ENCODE results near the gene FOSB.

Gene FOSB

GRCh38 chr19:45511074-45511473 is 43.3 kb downstream of the FOSB start:
- Histone ChIP-seq H3K27ac (ENCODE audit: low read depth, low read length) (peak overlapping the region; percentile 4), H3K36me3 (ENCODE audit: insufficient read depth, low read length) (peaks cover 5% of the 10 kb centered on the region), H3K4me3 (ENCODE audit: low read depth in 1 of 2, low read length in 2 of 2) (no peak overlapping the region), H3K9ac (ENCODE audit: low read length) (peak overlapping the region; percentile 30), H3K4me1 (ENCODE audit: insufficient read depth, low read length) (peaks cover 59% of the 10 kb centered on the region), H3K27me3 (ENCODE audit: control insufficient read depth in 1 of 2, insufficient read depth in 2 of 2, low read length in 2 of 2) (no peaks in the 10 kb centered on the region), H3K9me3 (ENCODE audit: low read length) (no peaks in the 10 kb centered on the region)

GRCh38 chr19:45512881-45513483 is 45.2 kb downstream of the FOSB start:
- peaks cover 63% of the 10 kb centered on the region for H3K4me1 ChIP-seq (ENCODE audit: insufficient read depth, low read length)

GRCh38 chr19:45514376-45515051 is 46.7 kb downstream of the FOSB start:
- H3K36me3 ChIP-seq (ENCODE audit: insufficient read depth, low read length) = peaks cover 13% of the 10 kb centered on the region
- H3K9me3 ChIP-seq (ENCODE audit: low read length) = no peaks in the 10 kb centered on the region
- H3K4me3 ChIP-seq (ENCODE audit: low read depth in 1 of 2, low read length in 2 of 2) = no peak overlapping the region
- no peak overlapping the region for H3K9ac ChIP-seq (ENCODE audit: low read length)
- H3K27ac ChIP-seq (ENCODE audit: low read depth, low read length) = peak overlapping the region; percentile 54
- H3K27me3 ChIP-seq (ENCODE audit: control insufficient read depth in 1 of 2, insufficient read depth in 2 of 2, low read length in 2 of 2) = no peaks in the 10 kb centered on the region
- H3K4me1 ChIP-seq (ENCODE audit: insufficient read depth, low read length) = peaks cover 61% of the 10 kb centered on the region

More at GRCh38 chr19:45512881-45513483, 45.2 kb downstream of the FOSB start:
- Histone ChIP-seq H3K27me3 (ENCODE audit: control insufficient read depth in 1 of 2, insufficient read depth in 2 of 2, low read length in 2 of 2) (no peaks in the 10 kb centered on the region), H3K4me3 (ENCODE audit: low read depth in 1 of 2, low read length in 2 of 2) (no peak overlapping the region), H3K36me3 (ENCODE audit: insufficient read depth, low read length) (peaks cover 8% of the 10 kb centered on the region), H3K9me3 (ENCODE audit: low read length) (no peaks in the 10 kb centered on the region), H3K27ac (ENCODE audit: low read depth, low read length) (no peak overlapping the region), H3K9ac (ENCODE audit: low read length) (no peak overlapping the region)

- peaks cover 16% of the 10 kb centered on the region for H3K36me3 ChIP-seq (ENCODE audit: insufficient read depth, low read length)
- no peak overlapping the region for H3K9ac ChIP-seq (ENCODE audit: low read length)
These were observed 47.4 kb downstream of the FOSB start for GRCh38 chr19:45515081-45515624.

GRCh38 chr19:45515807-45516401 is 48.1 kb downstream of the FOSB start:
- H3K9me3 ChIP-seq (ENCODE audit: low read length) = no peaks in the 10 kb centered on the region
- H3K36me3 ChIP-seq (ENCODE audit: insufficient read depth, low read length) = peaks cover 22% of the 10 kb centered on the region
- H3K9ac ChIP-seq (ENCODE audit: low read length) = no peak overlapping the region
- H3K27ac ChIP-seq (ENCODE audit: low read depth, low read length) = no peak overlapping the region
- H3K4me1 ChIP-seq (ENCODE audit: insufficient read depth, low read length) = peaks cover 48% of the 10 kb centered on the region
- no peaks in the 10 kb centered on the region for H3K27me3 ChIP-seq (ENCODE audit: control insufficient read depth in 1 of 2, insufficient read depth in 2 of 2, low read length in 2 of 2)
- H3K4me3 ChIP-seq (ENCODE audit: low read depth in 1 of 2, low read length in 2 of 2) = no peak overlapping the region

More at GRCh38 chr19:45515081-45515624, 47.4 kb downstream of the FOSB start:
- Histone ChIP-seq H3K4me3 (ENCODE audit: low read depth in 1 of 2, low read length in 2 of 2) (no peak overlapping the region), H3K27ac (ENCODE audit: low read depth, low read length) (peak overlapping the region; percentile 54), H3K27me3 (ENCODE audit: control insufficient read depth in 1 of 2, insufficient read depth in 2 of 2, low read length in 2 of 2) (no peaks in the 10 kb centered on the region), H3K4me1 (ENCODE audit: insufficient read depth, low read length) (peaks cover 55% of the 10 kb centered on the region), H3K9me3 (ENCODE audit: low read length) (no peaks in the 10 kb centered on the region)

GRCh38 chr19:45517238-45517637 is 49.4 kb downstream of the FOSB start:
- peaks cover 33% of the 10 kb centered on the region for H3K36me3 ChIP-seq (ENCODE audit: insufficient read depth, low read length)
- no peaks in the 10 kb centered on the region for H3K9me3 ChIP-seq (ENCODE audit: low read length)
- H3K4me1 ChIP-seq (ENCODE audit: insufficient read depth, low read length) = peaks cover 37% of the 10 kb centered on the region
- H3K9ac ChIP-seq (ENCODE audit: low read length) = no peak overlapping the region
- no peak overlapping the region for H3K27ac ChIP-seq (ENCODE audit: low read depth, low read length)
- H3K27me3 ChIP-seq (ENCODE audit: control insufficient read depth in 1 of 2, insufficient read depth in 2 of 2, low read length in 2 of 2) = no peaks in the 10 kb centered on the region
- H3K4me3 ChIP-seq (ENCODE audit: low read depth in 1 of 2, low read length in 2 of 2) = no peak overlapping the region

- Histone ChIP-seq H3K9me3 (ENCODE audit: low read length) (no peaks in the 10 kb centered on the region), H3K27ac (ENCODE audit: low read depth, low read length) (no peak overlapping the region), H3K9ac (ENCODE audit: low read length) (no peak overlapping the region)
These were observed 50.1 kb downstream of the FOSB start for GRCh38 chr19:45517641-45518468.

GRCh38 chr19:45518469-45518826 is 50.7 kb downstream of the FOSB start:
- no peaks in the 10 kb centered on the region for H3K27me3 ChIP-seq (ENCODE audit: control insufficient read depth in 1 of 2, insufficient read depth in 2 of 2, low read length in 2 of 2)
- no peaks in the 10 kb centered on the region for H3K9me3 ChIP-seq (ENCODE audit: low read length)
- H3K36me3 ChIP-seq (ENCODE audit: insufficient read depth, low read length) = peaks cover 44% of the 10 kb centered on the region
- H3K4me3 ChIP-seq (ENCODE audit: low read depth in 1 of 2, low read length in 2 of 2) = no peak overlapping the region
- H3K9ac ChIP-seq (ENCODE audit: low read length) = no peak overlapping the region
- peaks cover 30% of the 10 kb centered on the region for H3K4me1 ChIP-seq (ENCODE audit: insufficient read depth, low read length)
- H3K27ac ChIP-seq (ENCODE audit: low read depth, low read length) = no peak overlapping the region

More at GRCh38 chr19:45517641-45518468, 50.1 kb downstream of the FOSB start:
- Histone ChIP-seq H3K36me3 (ENCODE audit: insufficient read depth, low read length) (peaks cover 39% of the 10 kb centered on the region), H3K27me3 (ENCODE audit: control insufficient read depth in 1 of 2, insufficient read depth in 2 of 2, low read length in 2 of 2) (no peaks in the 10 kb centered on the region), H3K4me3 (ENCODE audit: low read depth in 1 of 2, low read length in 2 of 2) (no peak overlapping the region), H3K4me1 (ENCODE audit: insufficient read depth, low read length) (peaks cover 35% of the 10 kb centered on the region)

- H3K27me3 ChIP-seq (ENCODE audit: control insufficient read depth in 1 of 2, insufficient read depth in 2 of 2, low read length in 2 of 2) = no peaks in the 10 kb centered on the region
- H3K27ac ChIP-seq (ENCODE audit: low read depth, low read length) = peak overlapping the region; percentile 31
- H3K4me1 ChIP-seq (ENCODE audit: insufficient read depth, low read length) = no peaks in the 10 kb centered on the region
- no peaks in the 10 kb centered on the region for H3K9me3 ChIP-seq (ENCODE audit: low read length)
- H3K36me3 ChIP-seq (ENCODE audit: insufficient read depth, low read length) = peaks cover 70% of the 10 kb centered on the region
- no peak overlapping the region for H3K9ac ChIP-seq (ENCODE audit: low read length)
- H3K4me3 ChIP-seq (ENCODE audit: low read depth in 1 of 2, low read length in 2 of 2) = no peak overlapping the region
These were observed 54.5 kb downstream of the FOSB start for GRCh38 chr19:45522010-45522941.

GRCh38 chr19:45523642-45524256 is 56.0 kb downstream of the FOSB start:
- H3K27ac ChIP-seq (ENCODE audit: low read depth, low read length) = no peak overlapping the region
- no peaks in the 10 kb centered on the region for H3K9me3 ChIP-seq (ENCODE audit: low read length)
- H3K36me3 ChIP-seq (ENCODE audit: insufficient read depth, low read length) = peaks cover 63% of the 10 kb centered on the region
- peaks cover 5% of the 10 kb centered on the region for H3K4me1 ChIP-seq (ENCODE audit: insufficient read depth, low read length)
- no peak overlapping the region for H3K4me3 ChIP-seq (ENCODE audit: low read depth in 1 of 2, low read length in 2 of 2)
- no peaks in the 10 kb centered on the region for H3K27me3 ChIP-seq (ENCODE audit: control insufficient read depth in 1 of 2, insufficient read depth in 2 of 2, low read length in 2 of 2)
- H3K9ac ChIP-seq (ENCODE audit: low read length) = no peak overlapping the region

All from muscle layer of colon (tissue), 2 donors.